Thyroid gland (tissue), 4 donors: Measurements from ENCODE around the gene NR4A1.

Source experiments
- POLR2A ChIP-seq, 2 donors: fragments of 450-650 bp; IDR thresholded peaks; one replicate each; pipeline ENCODE4 v1.6.1; 2017; ENCODE audit warnings: antibody characterized with exemption in 2 of 2, mild to moderate bottlenecking in 2 of 2, moderate library complexity in 1 of 2
- TF ChIP-seq, protein P1 (sequence below), 6 experiments: fragments of 200-600 bp in 3 of 6; fragments of 450-650 bp in 3 of 6; sonication (generic) in 3 of 6; IDR thresholded peaks; one replicate each; pipeline ENCODE4 v1.5.1; 2016 to 2019; ENCODE audit warnings: antibody characterized with exemption in 6 of 6, mild to moderate bottlenecking in 2 of 6, inconsistent platforms in 1 of 6, moderate library complexity in 1 of 6

DNA sequence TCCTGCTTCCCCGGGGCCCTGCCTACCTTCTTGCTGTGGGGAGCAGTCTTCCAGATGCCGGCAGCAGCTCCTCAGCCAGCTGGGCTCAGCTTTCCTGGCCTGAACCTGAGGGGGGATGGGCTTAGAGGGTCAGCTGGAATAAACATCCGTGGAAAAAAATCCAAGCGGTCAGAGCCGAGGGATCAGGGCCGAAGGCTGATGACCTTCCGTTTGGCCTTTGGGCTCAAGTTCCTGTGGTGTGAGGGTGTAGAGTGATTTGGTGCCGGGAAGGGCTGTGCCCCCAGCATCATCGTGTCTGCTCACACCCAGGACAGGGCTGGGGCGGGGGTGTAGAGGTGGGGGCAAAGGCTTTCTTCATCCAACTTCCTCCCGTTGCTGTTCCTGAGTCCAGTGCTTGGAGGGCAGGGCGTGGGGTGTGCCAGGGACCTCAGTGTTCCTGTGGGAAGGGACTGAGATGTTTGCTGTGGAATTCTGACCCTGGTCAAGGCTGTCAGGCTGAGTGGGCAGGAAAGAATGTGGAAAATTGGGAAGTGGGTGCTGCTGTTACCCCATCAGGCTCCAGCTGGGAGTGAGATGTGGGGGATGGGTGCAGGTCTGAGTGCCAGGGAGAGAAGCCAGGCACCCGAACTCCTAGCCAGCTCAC is 30.9 kb downstream of the NR4A1 start:
- TF ChIP-seq, protein P1, sequence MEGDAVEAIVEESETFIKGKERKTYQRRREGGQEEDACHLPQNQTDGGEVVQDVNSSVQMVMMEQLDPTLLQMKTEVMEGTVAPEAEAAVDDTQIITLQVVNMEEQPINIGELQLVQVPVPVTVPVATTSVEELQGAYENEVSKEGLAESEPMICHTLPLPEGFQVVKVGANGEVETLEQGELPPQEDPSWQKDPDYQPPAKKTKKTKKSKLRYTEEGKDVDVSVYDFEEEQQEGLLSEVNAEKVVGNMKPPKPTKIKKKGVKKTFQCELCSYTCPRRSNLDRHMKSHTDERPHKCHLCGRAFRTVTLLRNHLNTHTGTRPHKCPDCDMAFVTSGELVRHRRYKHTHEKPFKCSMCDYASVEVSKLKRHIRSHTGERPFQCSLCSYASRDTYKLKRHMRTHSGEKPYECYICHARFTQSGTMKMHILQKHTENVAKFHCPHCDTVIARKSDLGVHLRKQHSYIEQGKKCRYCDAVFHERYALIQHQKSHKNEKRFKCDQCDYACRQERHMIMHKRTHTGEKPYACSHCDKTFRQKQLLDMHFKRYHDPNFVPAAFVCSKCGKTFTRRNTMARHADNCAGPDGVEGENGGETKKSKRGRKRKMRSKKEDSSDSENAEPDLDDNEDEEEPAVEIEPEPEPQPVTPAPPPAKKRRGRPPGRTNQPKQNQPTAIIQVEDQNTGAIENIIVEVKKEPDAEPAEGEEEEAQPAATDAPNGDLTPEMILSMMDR (IDR thresholded peaks at IDR 0.05), result no peak
- TF ChIP-seq POLR2A (IDR thresholded peaks at IDR 0.05), result no peak
